ENCODE data around the gene GRID1.

- no peak for TF ChIP-seq CTCF (IDR thresholded peaks at IDR 0.05)
- TF ChIP-seq POLR2A (IDR thresholded peaks at IDR 0.05) = no peak
- TF ChIP-seq POLR2AphosphoS5 (IDR thresholded peaks at IDR 0.05) = no peak
- TF ChIP-seq EP300 (IDR thresholded peaks at IDR 0.05; ENCODE audit: low read depth) = no peak
Measured at GRCh38 chr10:86365346-86366032, 1.1 kb downstream of the GRID1 start.
